NCI-H82 (cell line): Measurements from ENCODE around the gene TMEM266.

Source experiments
- DNase-seq: peaks from one replicate; lab custom pipeline; 2025; lab: John Stamatoyannopoulos, UW

The TMEM266 gene

DNA sequence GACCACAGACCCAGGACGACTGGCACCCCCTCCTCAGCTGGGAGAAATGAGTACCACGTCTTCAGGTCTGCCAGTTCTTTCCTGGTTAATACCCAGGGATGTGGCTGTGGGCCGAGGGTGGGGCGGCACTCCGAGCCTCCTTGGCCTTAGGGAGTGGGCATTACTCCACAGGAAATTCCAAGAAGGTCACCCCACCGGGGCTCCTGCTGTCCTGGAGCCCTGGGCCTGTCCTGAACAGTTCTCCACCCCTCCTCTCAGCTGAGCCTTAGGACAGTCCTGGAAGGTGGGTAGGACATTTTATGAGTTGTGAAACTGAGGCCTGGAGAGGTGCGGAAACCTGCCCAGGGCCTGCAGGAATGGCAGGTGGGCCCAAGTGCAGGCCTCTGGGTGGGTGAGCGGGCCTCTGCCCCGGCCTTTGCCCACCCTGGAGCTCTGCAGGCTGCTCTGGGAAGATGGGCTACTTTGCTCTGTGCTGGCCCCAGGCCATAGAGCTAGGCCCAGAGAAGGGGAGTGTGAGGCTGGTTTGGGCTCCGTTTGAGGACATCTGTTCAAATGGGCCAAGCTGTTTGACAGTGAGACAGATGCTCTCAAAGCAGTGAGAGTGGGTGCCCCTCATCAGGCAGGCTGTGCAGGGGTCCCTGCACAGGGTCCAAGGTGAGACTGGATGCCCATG, 103.1 kb downstream of the TMEM266 start:
- peak; percentile 80 for DNase-seq

DNA sequence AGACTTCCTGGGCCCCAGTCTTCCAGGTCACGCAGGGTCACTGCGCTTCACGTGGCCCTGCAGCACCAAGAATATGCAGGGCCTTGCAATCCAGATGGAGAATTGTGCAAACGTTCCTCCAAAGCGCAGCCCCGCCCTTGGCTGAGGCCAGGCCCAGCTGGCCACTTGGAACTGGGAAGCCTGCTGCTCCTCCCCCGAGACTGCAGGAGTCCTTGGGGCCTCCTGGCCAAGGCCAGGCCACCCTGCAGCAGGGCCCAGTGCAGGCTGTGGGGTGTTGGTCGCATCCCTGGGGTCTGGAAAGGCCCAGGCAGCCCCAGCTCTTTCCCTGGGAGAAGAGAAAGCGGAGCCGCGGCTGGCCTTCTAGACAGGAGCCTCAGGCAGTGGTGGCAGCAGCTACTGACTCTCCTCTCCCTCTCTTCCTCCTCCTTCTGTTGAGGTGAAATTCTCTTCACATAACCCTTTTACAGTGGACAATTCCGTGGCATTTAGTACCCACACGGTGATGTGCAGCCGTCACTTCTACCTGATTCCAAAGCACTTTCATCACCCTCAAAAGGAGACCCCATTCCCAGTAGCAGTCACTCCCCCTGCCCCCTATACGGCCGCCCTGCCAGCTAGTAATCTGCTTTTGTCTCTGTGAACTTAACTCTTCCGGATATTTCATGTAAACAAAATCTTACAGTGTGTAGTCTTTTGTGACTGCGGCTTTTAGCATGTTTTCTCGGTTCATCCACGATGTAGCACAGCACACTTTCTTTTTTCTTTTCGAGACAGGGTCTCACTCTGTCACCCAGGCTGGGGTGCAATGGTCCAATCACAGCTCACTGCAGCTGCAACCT, 103.9 kb downstream of the TMEM266 start:
- DNase-seq: peak; percentile 84

DNA sequence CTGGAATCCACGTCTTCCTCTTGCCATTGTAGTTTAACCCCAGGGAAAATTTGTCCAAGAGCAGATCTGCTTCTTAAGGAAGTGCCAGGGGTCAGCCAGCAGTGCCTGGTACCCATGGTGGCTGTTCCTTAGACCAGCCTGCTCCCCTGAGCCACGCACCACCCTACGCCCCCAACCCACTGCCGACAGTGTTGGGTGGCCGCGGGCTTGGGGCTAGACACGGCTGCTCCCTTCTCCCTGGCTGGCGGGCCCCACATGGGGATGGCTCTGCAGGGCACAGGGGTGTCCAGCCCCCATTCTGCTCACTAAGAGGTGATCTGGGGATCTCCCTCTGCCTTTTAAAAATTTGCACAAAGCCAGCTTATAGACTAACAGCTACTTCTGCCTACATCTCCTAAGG, 104.8 kb downstream of the TMEM266 start:
- no peak for DNase-seq

DNA sequence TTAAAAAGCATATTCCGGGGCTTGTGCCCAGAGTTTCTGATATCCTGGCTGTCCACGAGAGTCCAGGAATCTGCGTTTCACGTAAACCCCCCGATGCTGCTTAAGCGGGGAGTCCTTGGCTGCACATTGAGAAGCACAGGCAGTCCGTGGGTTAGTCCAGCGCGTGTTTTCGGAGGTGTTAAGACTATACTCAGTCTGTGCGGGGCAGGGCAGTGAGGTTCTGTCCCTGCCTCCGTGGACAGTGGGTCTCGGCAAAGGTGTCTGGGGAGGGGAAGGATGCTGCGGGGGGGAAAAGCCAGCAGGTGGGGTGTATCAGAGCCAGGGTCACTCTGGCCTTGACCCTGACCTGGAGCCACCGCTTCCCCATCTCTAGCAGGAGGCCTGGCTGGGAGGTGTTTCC, 106.2 kb downstream of the TMEM266 start:
- DNase-seq: no peak

DNA sequence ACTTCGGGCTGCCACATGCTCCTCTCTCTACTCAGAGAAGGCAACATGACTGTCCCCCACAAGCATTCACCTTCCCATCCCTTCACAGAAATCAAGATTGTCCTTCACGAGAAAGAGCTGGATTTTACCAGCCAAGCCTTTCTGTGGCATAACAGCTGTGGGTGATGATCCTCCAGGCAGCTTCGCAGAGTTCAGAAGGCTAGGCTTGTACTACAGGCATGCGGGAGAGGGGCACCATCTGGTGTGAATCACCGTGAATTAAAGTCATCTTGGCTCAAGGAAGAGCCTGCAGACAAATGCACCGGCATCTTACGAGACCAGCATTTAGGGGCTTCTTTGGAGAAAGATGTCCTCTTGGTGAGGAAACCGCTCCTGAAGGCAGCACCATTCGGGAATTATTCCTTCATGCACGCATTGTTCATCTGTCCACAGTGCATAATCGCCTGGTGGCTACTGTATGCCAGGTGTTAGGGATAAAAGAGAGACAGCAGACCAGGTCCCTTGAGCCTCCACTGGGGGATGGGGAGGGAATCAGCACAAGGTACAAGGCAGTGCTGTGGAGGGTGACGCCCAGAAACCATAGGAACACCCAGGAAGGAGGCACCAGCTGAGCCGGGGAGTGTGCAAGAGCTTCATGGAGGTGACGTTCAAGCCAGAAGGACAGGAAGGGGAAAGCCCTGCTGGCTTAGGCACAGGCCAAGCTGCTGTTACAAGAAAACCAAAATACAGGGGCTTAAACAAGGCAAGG, 108.6 kb downstream of the TMEM266 start:
- DNase-seq: peak; percentile 99

DNA sequence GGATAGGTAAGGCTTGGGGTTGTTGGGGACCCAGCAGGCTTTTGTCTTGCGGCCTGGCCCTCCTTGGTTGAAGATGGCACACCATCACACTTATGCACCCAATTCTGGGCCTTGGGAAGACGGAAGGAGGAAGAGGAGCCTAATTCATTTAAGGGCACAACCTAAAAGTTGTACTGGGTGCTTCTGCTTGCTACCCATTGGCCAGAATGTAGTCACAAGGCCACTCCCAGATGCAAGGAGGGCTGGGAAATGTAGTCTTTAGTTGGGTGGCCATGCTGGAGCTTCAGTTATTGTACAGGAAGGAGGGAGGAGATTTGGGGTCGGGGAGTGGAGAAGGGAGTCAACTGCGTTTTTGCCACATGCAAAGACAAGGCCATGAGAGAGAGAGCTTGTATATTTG, 109.2 kb downstream of the TMEM266 start:
- peak; percentile 92 for DNase-seq

DNA sequence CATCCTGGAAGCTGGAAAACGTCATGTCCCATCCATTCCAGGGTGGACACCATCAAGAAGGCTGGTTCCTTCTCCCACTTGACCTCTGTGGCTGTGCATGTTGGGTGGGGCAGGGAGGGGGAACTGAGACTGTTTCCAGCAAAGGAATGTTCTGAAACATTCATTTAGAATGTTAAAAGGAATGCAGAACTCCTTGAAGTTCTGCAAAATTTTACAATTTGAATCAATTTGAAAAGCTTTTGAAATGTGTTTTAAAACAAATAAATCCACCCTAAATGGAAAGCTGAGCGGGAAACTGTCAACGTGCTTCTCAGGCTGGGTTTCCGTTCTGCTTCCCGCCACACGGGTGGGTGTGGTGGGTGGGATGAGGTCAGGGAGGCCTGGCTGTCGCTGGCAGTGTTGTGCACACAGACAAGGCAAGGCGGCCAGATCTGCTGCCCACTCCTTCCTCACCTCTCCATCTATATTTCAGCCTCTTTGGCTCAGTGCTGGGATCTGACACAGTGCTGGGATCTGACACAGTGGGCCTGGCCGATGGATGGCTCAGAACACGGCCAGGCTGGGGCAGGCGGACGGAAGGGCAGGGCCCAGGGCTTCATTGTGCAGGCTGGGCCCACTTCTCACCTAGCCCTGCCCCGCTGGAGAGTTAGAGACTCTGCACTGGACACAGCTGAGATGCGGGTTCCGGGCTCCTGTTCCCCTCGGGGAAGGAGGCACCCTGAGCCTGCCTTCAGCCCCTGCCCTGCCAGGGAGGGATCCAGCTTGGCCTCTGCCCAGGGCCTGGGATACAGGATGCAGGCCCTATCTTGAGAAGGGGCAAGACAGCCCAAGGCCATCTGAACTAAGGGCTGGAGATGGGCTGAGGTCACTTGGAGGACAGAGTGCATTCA, 110.4 kb downstream of the TMEM266 start:
- DNase-seq: no peak

DNA sequence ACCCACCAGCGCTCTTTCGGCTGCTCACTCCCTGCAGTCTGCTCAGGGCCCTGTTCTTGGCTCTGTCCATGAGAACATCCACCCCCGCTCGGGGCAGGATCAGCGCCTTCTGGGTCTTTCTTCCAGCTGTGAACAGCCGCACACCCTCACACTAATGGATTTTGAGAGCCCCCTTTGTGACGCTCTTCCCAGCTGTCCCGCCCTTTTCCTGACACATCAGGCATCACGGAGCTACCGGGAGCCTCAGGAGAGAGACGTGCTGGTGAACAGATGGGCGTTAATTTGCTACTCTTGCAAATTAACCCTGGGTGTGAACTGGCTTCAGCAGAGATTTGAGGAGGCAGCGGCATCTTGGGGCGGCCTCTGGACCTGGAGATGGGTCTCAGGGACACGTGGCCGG, 113.0 kb downstream of the TMEM266 start:
- DNase-seq: peak; percentile 85

DNA sequence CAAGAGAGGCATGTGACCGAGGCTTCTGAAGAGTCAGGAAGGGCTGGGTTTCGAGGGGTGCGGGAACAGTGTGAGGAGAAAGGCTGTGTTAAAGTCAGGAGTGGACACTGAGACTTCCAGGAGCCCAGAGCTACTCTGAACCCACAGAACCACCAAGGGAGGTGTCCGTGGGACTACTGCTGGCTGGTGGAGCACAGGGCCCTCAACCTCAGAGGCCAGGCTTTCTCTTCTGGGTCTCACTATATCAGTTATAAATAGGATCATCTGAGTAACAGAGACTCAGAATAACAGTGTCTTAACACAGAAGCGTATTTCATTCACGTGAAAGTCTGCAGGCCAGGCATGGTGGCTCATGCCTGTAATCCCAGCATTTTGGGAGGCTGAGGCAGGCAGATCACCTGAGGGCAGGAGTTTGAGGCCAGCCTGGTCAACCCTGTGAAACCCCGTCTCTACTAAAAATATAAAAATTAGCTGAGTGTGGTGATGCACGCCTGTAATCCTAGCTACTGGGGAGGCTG, 113.6 kb downstream of the TMEM266 start:
- DNase-seq: no peak

DNA sequence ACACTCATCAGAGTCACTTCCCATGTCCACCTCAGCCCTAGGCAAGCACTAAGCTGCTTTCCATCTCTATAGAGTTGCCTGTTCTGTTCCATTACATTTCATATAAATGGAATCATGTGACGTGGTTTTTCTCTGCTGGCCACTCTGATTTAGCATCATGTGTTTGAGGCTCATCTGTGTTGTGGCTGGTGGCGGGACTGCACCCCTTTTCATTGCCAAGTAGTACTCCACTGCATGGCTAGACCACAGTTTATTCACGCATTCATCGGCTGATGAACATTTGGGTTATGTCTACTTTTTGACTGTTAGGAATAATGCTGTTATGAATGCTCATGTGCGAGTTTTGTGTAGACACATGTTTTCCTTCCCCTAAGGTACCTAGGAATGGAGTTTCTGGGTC, 114.9 kb downstream of the TMEM266 start:
- no peak for DNase-seq

DNA sequence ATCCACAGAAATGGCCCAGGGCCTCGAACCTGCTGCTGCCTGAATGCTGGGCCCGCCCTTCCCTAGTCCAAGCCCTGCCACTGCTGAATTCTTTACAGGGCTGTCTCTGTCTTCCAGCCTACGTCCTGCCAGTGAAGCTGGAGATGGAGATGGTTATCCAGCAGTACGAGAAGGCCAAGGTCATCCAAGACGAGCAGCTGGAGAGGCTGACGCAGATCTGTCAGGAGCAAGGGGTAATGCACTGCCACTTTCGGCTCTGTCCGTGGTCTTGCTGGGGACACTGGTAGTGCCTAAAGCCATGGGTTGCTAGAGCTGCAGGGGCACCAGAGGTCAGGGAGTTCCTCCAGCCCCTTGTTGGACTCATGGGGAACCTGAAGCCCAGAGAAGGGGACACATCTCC, 115.7 kb downstream of the TMEM266 start:
- no peak for DNase-seq

DNA sequence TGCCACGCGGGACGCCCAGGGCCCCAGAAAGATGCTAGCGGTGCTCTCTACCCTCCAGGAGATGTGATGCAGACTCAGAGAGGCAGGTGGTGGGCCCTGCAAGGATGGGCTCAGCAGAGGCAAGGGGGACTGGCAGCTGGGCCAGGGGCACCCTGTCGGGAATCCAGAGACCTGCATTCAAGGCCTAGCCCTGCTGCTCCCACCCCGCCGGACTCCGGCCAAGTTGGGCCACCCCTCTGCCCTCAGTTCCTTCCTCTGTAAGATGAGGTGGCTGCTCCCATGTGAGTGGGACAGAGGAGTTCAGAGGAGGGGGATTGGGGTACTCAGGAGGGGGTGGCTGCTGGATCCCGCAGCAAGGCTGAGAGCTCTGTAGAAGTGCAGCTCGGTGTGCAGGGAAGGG, 116.3 kb downstream of the TMEM266 start:
- DNase-seq: no peak

DNA sequence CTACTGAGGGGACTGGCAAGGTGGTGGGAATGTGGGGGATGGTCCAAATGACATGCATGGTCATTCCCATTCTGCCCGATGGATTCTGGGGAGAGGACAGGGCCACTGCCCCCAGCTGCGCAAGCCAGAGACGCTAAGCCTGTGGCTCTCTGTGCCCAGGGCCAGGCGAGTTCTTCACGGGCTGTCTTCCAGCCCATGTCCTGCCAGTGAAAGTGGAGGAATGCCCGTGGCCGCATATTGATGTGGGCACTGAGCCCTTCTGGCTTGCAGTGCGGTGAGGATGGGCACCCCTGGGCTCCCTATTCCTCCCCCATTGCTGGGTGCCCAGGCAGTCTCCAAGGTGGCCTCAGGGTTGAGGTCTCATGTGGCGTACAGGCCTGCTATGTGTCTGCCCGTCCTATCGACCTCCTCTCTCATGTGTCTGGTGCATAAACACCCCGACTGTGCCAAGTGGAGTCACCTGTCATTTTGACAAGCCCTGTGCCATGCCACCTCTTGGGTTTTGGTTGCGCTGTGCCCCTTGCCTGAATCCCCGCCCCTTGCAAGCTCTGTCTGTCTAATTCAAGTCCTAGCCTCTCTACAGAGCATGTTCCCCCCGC, 116.8 kb downstream of the TMEM266 start:
- no peak for DNase-seq

DNA sequence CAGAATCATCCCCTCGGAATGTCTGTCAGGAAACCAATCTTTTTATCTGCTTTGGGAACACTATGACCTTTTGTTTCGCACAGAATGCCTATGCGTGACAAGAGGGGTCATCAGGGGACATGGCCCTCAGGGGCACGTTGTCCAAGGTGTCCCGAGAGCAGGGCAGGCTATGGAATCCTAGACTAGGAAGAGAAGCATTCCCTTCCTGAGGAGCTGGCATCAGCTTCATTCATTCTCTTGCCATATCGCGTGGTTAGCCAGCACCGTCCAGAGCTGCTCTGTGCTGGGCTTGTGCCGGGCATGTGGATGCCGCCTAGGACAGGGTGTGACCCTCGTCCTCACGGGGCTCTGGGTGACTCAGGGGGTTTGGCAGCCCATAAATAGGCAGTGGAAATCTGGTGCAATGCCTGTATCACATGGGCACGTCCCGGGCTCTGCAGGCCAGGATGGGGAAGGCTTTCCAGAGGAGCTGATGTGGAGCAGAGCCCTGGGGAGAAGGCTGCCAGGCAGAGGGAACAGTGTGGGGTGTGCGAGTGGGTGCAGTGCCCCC, 117.8 kb downstream of the TMEM266 start:
- no peak for DNase-seq

DNA sequence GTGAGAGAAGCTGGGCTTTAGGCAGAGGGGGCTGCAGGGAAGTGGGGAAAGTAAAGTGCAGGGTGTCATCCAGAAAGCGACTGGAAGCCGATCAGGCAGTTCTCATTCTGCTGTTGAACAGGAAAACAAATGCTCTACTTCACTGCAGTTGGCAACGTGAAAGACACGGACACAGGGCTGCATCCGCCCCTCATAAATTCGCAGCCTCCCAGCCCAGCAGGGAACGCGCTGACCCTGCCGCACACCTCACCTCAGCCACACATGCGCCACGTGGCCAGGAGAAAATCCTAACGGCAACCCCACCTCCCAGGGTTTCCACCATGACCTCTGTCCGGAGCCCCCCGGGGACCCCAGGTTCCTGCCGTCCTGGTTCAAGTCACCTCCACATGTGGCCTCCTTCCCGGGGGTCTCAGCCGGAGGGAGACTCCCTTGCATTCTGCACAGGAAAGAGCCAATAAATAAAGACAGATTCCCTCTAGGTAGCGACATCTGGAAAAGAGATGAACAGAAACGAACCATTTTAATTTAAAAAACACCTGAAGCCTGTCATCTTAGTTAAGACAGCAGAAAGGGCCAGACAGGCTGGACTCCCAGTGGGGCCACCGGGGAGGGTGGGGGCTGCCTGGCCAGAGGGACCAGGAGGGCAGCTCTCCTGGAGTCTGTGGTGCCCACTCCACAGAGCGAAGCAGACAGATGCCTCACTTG, 118.7 kb downstream of the TMEM266 start:
- DNase-seq: no peak

DNA sequence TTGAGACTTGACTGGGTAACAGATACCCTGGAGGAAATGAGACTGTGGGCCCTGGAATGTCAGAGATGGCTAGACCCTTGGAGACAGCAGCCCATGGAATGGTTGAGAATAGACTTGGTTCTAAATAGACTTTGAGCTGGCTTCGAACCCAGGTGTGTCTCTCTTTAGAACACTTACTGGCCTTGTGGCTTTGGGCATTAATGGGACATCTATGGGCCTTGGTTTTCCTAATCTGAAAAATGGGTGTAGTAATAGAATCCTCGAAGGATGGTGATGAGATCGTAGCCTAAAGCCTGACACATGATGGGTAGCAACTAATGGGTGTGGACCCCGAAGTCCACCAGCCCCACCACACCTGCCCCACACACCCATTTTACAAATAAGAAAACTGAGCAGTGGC, 119.2 kb downstream of the TMEM266 start:
- DNase-seq: no peak

DNA sequence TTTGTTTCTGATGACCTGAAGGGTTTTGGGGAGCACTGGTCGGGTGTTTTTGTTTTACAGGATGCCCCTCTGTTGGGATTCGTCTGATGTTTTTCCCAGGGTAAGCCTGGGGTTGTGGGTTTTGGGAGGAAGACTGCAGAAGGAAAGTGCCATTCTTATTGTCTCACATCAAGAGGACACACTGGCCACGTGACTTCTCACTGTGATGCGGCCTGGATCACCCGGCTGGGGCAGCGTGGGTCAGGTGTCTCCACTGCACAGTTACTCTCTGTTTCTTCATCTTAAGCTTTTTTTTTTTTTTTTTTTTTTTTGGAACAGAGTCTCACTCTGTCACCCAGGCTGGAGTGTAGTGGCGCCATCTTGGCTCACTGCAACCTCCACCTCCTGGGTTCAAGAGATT, 120.5 kb downstream of the TMEM266 start:
- no peak for DNase-seq

DNA sequence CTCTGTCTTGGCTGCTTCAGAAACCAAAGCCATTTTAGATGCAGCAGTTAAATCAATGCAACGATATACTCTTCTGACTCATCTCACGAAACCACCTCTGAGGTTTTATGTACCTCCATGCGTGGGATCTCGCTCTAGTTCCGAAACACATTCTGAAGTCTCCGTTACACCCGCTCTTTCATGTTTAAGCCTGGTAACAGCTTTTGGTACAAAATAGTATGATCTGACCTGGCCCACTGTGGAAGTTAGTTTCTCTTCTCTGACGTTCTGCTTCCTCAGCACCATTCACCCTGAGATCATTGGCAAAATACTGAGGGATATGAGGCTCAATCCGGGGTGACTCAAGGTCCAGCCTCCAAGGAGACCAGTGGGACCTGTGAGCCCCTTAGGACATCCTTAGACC, 121.9 kb downstream of the TMEM266 start:
- DNase-seq: no peak

DNA sequence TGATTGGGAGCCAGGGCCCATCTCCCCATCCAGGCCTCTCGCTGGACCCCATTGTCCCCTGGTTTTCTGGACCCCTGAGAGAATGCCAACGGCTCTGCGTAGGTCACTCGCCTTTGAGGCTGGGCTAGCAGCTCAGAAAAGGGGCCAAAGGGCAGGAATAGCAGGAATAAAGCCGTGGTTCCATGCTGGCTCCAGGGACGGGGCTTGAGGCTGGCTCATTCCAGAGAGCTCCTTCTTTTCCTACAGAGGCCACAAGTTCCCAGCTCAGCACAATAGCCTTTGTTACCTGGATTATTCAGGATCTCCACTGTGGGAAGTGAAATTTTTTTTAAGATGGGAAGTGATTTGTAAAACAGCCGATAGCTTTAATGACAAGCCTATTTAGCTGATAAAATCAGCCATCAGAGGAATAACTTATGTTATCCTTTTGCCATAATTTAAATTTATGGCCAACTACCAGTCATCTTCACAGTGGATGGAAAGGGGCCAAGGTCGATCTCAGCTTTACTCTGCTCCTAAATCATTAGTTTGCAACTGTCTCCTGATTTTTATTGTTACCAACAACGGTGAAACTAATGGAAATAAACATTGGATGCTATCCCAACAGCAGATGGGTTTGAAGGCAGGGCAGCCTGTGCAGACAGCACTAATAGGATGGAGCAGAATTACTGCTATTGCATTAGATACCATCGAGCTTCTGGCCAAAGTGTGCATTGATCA, 124.3 kb downstream of the TMEM266 start:
- DNase-seq: peak; percentile 96

DNA sequence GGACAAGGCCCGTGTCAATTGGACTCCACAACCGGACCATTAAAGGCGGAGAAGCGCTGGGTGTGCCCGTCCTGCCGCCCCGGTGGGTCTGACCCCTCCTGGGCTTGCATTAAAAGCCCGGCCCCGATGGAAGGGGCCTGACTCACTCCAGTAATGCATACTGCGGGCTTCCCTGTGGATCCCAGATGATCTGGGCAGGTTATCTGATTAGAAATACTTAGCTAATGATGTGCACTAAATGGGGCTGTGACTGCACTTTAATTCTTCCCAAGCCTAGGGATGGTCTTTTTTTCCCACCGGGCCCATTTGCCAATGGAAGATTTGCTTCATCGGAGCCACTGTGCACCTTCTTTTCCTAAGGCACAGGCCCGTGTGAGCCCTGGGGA, 124.9 kb downstream of the TMEM266 start:
- peak; percentile 97 for DNase-seq
